AG09319 (cell line): ENCODE measurements around the gene RASSF5.

Source experiments
- DNase-seq: peaks from one replicate; pipeline ENCODE4 v3.0.0-alpha.2; 2010; ENCODE audit warnings: low read depth; ENCODE audit errors: extremely low read depth
- CTCF ChIP-seq: IDR thresholded peaks from 2 replicates; pipeline ENCODE4 v1.5.1; 2011; ENCODE audit warnings: low read depth, mild to moderate bottlenecking, inconsistent platforms, low read length, moderate library complexity

The RASSF5 gene

GRCh38 chr1:206573319-206573718 is 66.0 kb downstream of the RASSF5 start:
- DNase-seq = no peak
- TF ChIP-seq CTCF = no peak

GRCh38 chr1:206573762-206574161 is 66.4 kb downstream of the RASSF5 start:
- DNase-seq = no peak
- TF ChIP-seq CTCF = no peak

- DNase-seq = peak; percentile 53
- no peak for TF ChIP-seq CTCF
These were observed 68.0 kb downstream of the RASSF5 start for GRCh38 chr1:206575165-206575893.

- DNase-seq = no peak
- TF ChIP-seq CTCF = no peak
These were observed 68.8 kb downstream of the RASSF5 start for GRCh38 chr1:206575894-206576737.

- no peak for TF ChIP-seq CTCF
- DNase-seq = no peak
These were observed 70.3 kb downstream of the RASSF5 start for GRCh38 chr1:206577626-206578025.

- no peak for DNase-seq
These were observed 71.0 kb downstream of the RASSF5 start for GRCh38 chr1:206578068-206578977.

More at GRCh38 chr1:206578068-206578977, 71.0 kb downstream of the RASSF5 start:
- no peak for TF ChIP-seq CTCF
